Muscle layer of colon (tissue), 2 donors: ENCODE data around the gene NR1H3.

Experiments used
- H3K27ac ChIP-seq: one replicate; pipeline ENCODE4 v1.7.0; 2013; ENCODE audit warnings: low read depth, mild to moderate bottlenecking, low read length, moderate library complexity
- H3K27me3 ChIP-seq, 2 donors: one replicate each; pipeline ENCODE4 v1.7.0; 2013; ENCODE audit warnings: low read length in 2 of 2, mild to moderate bottlenecking in 2 of 2; ENCODE audit not compliant: insufficient read depth in 2 of 2, control insufficient read depth in 1 of 2
- H3K36me3 ChIP-seq: one replicate; pipeline ENCODE4 v1.7.0; 2013; ENCODE audit warnings: mild to moderate bottlenecking, low read length; ENCODE audit not compliant: insufficient read depth
- H3K4me1 ChIP-seq: one replicate; pipeline ENCODE4 v1.7.0; 2013; ENCODE audit warnings: mild to moderate bottlenecking, low read length; ENCODE audit not compliant: insufficient read depth
- H3K4me3 ChIP-seq, 2 donors: one replicate each; pipeline ENCODE4 v1.7.0; 2013; ENCODE audit warnings: low read length in 2 of 2, low read depth in 1 of 2, mild to moderate bottlenecking in 1 of 2, moderate library complexity in 1 of 2
- H3K9ac ChIP-seq: one replicate; pipeline ENCODE4 v1.7.0; 2013; ENCODE audit warnings: low read length
- H3K9me3 ChIP-seq: one replicate; pipeline ENCODE4 v1.7.0; 2013; ENCODE audit warnings: mild to moderate bottlenecking, low read length
- donor health status: abdominal sarcoma.
- donor health status: Adenocarcinoma of cecum.

Gene NR1H3

GRCh38 chr11:47285969-47286770 is 28.4 kb downstream of the NR1H3 start:
- Histone ChIP-seq H3K27ac (no peak overlapping the region), H3K9me3 (no peaks in the 10 kb centered on the region), H3K36me3 (peaks cover 73% of the 10 kb centered on the region), H3K4me1 (peaks cover under 1% of the 10 kb centered on the region), H3K9ac (no peak overlapping the region), H3K4me3 (no peak overlapping the region), H3K27me3 (no peaks in the 10 kb centered on the region)

DNA sequence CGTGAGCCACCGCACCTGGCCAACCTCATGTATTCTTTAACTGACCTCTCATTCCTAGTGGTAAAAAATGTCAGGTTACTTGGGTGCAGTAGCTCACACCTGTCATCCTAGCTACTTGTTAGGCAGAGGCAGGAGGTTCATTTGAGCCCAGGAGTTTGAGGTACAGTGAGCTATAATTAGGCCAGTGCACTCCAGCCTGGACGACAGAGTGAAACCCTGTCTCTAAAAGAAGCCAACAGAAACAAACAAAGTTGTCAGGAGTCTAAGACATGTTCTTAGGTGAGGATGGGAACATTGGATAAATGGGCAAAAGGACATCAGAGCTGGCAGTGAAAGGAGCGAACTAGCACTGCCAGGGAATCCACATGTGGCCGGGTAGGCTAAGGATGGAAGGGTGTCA is 30.3 kb downstream of the NR1H3 start:
- Histone ChIP-seq H3K4me1 (peaks cover 7% of the 10 kb centered on the region), H3K4me3 (no peak overlapping the region), H3K9me3 (no peaks in the 10 kb centered on the region), H3K27ac (no peak overlapping the region), H3K27me3 (no peaks in the 10 kb centered on the region), H3K36me3 (peaks cover 78% of the 10 kb centered on the region), H3K9ac (no peak overlapping the region)

- Histone ChIP-seq H3K27ac (no peak overlapping the region), H3K9ac (no peak overlapping the region), H3K27me3 (no peaks in the 10 kb centered on the region), H3K9me3 (no peaks in the 10 kb centered on the region), H3K4me1 (peaks cover 7% of the 10 kb centered on the region), H3K4me3 (no peak overlapping the region), H3K36me3 (peaks cover 73% of the 10 kb centered on the region)
These were observed 32.1 kb downstream of the NR1H3 start for GRCh38 chr11:47289856-47290255.

DNA sequence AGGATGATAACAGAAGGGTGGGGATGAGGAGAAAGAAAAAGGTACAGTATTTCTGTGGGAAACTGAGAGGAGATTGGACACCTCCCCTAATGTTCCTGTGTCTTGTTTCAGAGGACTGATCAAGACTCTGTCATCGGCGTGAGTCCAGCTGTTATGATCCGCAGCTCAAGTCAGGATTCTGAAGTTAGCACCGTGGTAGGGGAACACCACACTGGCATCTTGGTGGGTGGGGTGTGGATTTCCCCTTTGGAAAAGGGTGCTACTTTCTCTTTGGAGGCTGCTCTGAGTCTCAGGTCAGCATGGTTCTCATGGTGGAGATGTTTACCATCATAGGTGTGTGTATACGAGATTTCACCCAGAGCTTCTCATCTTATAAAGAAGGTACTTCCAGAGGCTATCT is 37.6 kb downstream of the NR1H3 start:
- Histone ChIP-seq H3K4me3 (no peak overlapping the region), H3K9me3 (no peaks in the 10 kb centered on the region), H3K9ac (no peak overlapping the region), H3K27ac (no peak overlapping the region), H3K4me1 (peaks cover 7% of the 10 kb centered on the region), H3K27me3 (no peaks in the 10 kb centered on the region), H3K36me3 (peaks cover 74% of the 10 kb centered on the region)

DNA sequence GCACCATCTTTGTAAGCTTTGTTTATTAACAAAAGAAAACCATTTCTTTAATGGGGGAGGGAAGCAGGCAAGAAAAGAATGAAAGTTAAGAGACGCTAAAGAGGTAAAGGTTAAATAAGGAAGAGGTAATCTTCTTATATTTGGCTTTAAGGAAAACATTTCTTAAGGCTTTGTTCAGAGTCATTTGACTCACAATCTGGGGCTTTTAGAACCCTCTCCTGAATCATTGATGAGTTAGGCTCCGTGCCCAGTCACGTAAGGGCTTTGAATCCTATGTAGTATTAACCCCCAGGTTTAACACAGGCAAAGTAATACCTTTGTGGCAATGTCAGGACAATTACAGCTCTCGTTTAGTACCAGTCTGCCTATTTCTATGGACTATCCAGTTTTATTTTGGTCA is 38.2 kb downstream of the NR1H3 start:
- peaks cover 67% of the 10 kb centered on the region for H3K36me3 ChIP-seq
- H3K4me3 ChIP-seq, result no peak overlapping the region
- H3K4me1 ChIP-seq, result peaks cover 7% of the 10 kb centered on the region
- no peaks in the 10 kb centered on the region for H3K27me3 ChIP-seq
- no peaks in the 10 kb centered on the region for H3K9me3 ChIP-seq
- no peak overlapping the region for H3K27ac ChIP-seq
- no peak overlapping the region for H3K9ac ChIP-seq

GRCh38 chr11:47299078-47299477 is 41.3 kb downstream of the NR1H3 start:
- Histone ChIP-seq H3K4me3 (no peak overlapping the region), H3K27me3 (no peaks in the 10 kb centered on the region), H3K36me3 (peaks cover 48% of the 10 kb centered on the region)

GRCh38 chr11:47302853-47303252 is 45.1 kb downstream of the NR1H3 start:
- Histone ChIP-seq H3K4me3 (no peak overlapping the region), H3K9me3 (no peaks in the 10 kb centered on the region), H3K36me3 (peaks cover 60% of the 10 kb centered on the region), H3K4me1 (no peaks in the 10 kb centered on the region), H3K27ac (no peak overlapping the region), H3K27me3 (no peaks in the 10 kb centered on the region), H3K9ac (no peak overlapping the region)

More at GRCh38 chr11:47299078-47299477, 41.3 kb downstream of the NR1H3 start:
- Histone ChIP-seq H3K9me3 (no peaks in the 10 kb centered on the region), H3K9ac (no peak overlapping the region), H3K4me1 (no peaks in the 10 kb centered on the region), H3K27ac (no peak overlapping the region)

GRCh38 chr11:47305734-47306483 is 48.1 kb downstream of the NR1H3 start:
- H3K9ac ChIP-seq, result no peak overlapping the region
- no peak overlapping the region for H3K27ac ChIP-seq
- no peaks in the 10 kb centered on the region for H3K4me1 ChIP-seq
- H3K9me3 ChIP-seq, result no peaks in the 10 kb centered on the region
- H3K36me3 ChIP-seq, result peaks cover 61% of the 10 kb centered on the region
- H3K27me3 ChIP-seq, result no peaks in the 10 kb centered on the region
- H3K4me3 ChIP-seq, result no peak overlapping the region

DNA sequence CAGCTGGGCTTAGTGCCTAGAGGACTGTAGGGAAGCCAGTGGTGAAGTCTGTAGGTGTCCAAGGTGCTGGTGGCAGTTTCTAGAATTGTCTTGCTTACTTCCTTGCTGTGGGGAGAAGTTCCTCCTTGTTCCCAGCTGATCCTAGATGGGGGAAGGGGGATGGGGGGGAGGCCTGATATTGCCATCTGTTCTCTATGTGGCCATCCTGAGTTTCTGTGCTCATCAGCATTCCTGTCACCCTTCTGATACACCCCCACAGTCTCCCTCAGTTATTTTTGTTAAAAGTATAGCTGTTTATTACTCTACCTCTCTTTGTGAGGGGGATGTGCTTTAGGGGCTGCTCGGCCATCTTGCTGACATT is 48.7 kb downstream of the NR1H3 start:
- Histone ChIP-seq H3K9ac (no peak overlapping the region), H3K9me3 (no peaks in the 10 kb centered on the region), H3K36me3 (peaks cover 67% of the 10 kb centered on the region), H3K4me3 (no peak overlapping the region), H3K27me3 (no peaks in the 10 kb centered on the region), H3K27ac (no peak overlapping the region), H3K4me1 (no peaks in the 10 kb centered on the region)

DNA sequence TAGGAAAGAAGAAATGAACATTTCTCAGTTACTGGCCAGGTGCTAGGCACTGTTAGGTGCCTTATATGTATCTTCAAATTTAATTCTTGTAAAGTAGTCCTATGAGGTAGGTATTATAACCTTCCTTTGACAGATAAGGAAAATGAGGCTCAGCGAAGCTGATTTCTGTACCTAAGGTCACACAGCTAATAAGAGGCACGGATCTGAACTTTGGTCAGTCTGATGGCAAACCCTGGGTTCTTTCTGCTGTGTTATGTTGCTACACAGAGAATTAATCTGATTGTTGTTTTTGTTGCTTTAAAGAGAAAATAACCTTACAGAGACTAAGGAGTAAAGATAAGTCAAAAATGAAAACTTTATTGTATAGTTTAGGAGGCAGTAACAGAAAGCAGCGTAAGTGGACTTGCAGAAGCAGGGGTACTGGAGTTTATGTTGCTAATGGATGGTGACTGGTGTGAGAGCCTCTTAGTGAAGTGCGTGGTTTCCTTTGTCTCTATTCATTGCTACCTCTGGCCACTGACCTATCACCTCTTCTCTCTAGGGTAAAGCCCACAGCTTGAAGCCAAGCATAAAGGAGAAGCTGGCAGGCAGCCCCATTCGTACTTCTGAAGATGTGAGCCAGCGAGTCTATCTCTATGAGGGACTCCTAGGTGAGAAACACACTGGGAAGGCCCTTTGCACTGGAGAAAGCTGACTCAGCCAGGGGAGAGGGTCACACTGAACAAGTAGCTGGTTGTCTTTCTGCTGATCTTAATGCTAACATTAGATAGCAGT is 50.4 kb downstream of the NR1H3 start:
- Histone ChIP-seq H3K4me1 (no peaks in the 10 kb centered on the region), H3K36me3 (peaks cover 68% of the 10 kb centered on the region), H3K4me3 (no peak overlapping the region), H3K27me3 (no peaks in the 10 kb centered on the region), H3K9ac (no peak overlapping the region), H3K9me3 (no peaks in the 10 kb centered on the region), H3K27ac (no peak overlapping the region)

DNA sequence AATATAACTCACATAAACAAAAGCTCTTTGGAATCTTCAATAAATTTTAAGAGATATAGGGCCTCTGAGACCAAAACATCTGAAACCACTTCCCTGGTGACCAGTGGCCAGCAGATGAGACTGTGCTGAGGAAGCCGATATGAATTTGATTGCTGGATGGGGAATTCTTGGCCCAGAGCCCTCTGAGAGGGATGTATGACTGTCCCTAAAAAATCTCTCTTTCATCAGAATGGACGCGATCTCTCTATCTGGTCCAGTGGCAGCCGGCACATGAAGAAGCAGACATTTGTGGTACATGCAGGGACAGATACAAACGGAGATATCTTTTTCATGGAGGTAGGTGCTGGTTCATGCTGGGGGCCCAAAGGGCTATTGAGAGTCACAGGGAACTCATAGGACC is 57.2 kb downstream of the NR1H3 start:
- Histone ChIP-seq H3K9ac (no peak overlapping the region), H3K4me1 (no peaks in the 10 kb centered on the region), H3K4me3 (no peak overlapping the region), H3K9me3 (no peaks in the 10 kb centered on the region), H3K27ac (no peak overlapping the region), H3K27me3 (no peaks in the 10 kb centered on the region), H3K36me3 (peaks cover 27% of the 10 kb centered on the region)
